G401 (cell line): ENCODE data around the gene MGAT4A. TPM values are rescaled to one million over a fixed set of nuclear protein-coding genes. Genes with fewer than 3 reads are reported as not detected.
"Not testable (repeated sequence)": the region's sequence is repeated elsewhere in the genome, so short reads cannot be mapped to it uniquely, and the experiment has no call there.

Source experiments
- DNase-seq: peaks from one replicate; pipeline ENCODE4 v3.0.0-alpha.2; 2015; ENCODE audit warnings: low spot score
- in situ Hi-C: cut with HindIII; loops from 2 replicates; pipeline ENCODE4 v1.10.0; 2016; ENCODE audit warnings: low sequenced_read_pairs, mixed read lengths
- total RNA-seq: library from RNA; depleted of rRNA; stranded (reverse); fragments of >200 nt; shearing (Covaris generic); gene quantifications from 2 replicates; pipeline ENCODE4 v1.2.3, GENCODE V29; 2014

Gene MGAT4A
- total RNA-seq, 1 experiment from 2014 or later: 3.0 TPM

GRCh38 chr2:98634406-98635092 lies 96.4 kb downstream of the MGAT4A start:
- DNase-seq: no peak
- in situ Hi-C loops: no loop called here

DNA sequence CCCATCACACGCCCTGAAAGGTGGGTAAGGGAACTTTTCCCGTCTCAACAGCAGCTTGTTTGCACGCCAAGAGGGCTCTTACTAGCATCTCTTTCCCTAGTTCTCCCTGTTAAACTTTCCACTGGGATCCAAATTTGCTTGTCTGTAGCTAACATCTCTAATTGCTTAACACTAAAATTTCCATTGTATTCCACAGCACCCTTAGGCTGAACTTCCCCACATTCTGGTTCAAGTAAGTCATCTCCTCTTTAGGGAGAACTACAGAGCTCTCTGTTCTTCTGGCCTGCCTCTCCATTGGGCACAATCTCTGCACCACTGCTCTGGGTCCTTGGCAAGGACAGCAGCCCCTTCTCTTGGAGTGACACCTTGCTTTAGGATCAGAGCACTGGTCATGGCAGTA lies 98.6 kb downstream of the MGAT4A start:
- in situ Hi-C loops: no loop called here
- DNase-seq: no peak

DNA sequence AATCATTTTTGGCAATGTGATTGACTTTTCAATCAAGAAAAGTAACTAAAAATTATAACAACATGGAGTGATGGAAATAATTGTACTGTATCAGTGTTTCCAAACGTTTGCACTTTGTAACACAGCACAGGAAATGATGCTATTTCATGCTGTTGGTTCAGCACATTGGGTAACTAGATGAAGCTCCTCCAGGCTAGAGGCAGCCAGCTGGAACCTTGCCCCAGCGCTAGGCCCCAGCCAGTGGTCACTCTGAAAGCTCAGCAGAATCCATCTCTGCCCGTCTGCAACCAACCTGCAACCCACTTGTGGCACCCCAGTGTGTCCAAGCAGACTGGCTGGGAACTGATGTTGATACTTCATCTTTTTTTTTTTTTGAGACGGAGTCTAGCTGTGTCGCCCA lies 107.3 kb downstream of the MGAT4A start:
- DNase-seq: peak; percentile 75
- in situ Hi-C loops: no loop called here

DNA sequence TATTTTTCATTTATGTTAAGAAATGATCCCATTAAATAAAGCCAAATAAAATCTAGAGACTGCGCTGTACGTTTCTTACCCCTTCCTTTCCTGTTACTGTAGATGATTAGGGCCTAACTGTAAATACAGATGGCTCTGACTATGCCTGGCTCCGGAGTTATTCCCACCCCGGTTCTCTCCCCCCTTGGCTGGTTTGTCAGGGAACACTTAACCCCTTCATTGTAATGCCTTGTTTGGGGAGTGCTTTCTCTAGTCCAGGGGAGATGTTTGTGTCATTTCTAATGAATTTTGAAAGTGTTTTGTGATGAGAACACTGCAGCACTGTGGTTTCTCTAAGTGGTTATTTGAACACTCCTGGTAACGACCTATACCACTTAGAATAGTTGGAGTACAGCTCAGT lies 113.8 kb downstream of the MGAT4A start:
- no peak for DNase-seq
- in situ Hi-C loops: no loop called here

- no peak for DNase-seq
- in situ Hi-C loops: no loop called here
Observed at GRCh38 chr2:98615481-98615880, 115.5 kb downstream of the MGAT4A start.

- DNase-seq: no peak
- in situ Hi-C loops: no loop called here
Observed at GRCh38 chr2:98614024-98614739, 116.8 kb downstream of the MGAT4A start.

- DNase-seq: no peak
Observed at GRCh38 chr2:98608962-98609604, 121.8 kb downstream of the MGAT4A start.

GRCh38 chr2:98608116-98608961 lies 122.6 kb downstream of the MGAT4A start, which contains the start of the genes COA5 and UNC50:
Gene COA5, minus strand, starts transcription at chr2:98608512. Its CDS starts 107 bp downstream, at chr2:98608405.
Gene UNC50, plus strand, starts transcription at chr2:98608589. Its CDS starts 1,171 bp downstream, at chr2:98609760.
- in situ Hi-C loops: no loop called here
- DNase-seq: peak; percentile 81

More at GRCh38 chr2:98608962-98609604, 121.8 kb downstream of the MGAT4A start:
- in situ Hi-C loops: no loop called here

- in situ Hi-C loops: no loop called here
- peak; percentile 20 for DNase-seq
Observed at GRCh38 chr2:98607741-98608115, 123.2 kb downstream of the MGAT4A start.

- DNase-seq: no peak
- in situ Hi-C loops: no loop called here
Observed at GRCh38 chr2:98607104-98607503, 123.8 kb downstream of the MGAT4A start.

DNA sequence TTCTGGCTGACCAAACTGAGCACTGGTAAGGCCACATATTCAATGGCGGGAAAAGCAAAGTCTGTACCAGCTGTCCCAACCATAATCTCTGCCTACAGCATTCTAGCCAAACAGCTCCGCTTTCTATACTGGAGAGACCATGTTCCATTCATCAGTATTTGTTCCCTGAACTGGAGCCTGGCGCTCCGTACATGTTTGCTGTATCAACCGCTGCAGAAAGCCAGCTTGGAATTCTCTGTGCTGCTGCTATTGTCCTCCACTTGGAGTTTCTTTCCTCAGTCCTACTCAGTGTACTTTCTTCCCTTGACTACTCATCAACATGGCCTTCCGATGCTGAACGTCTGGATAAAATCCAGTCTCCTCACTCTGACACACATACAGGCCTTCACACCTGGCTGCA lies 124.5 kb downstream of the MGAT4A start:
- in situ Hi-C loops: no loop called here
- DNase-seq: no peak

- no peak for DNase-seq
- in situ Hi-C loops: no loop called here
Observed at GRCh38 chr2:98605076-98605475, 125.9 kb downstream of the MGAT4A start.

- in situ Hi-C loops: no loop called here
- no peak for DNase-seq
Observed at GRCh38 chr2:98604547-98604946, 126.4 kb downstream of the MGAT4A start.

- in situ Hi-C loops: no loop called here
- DNase-seq: peak; percentile 67
Observed at GRCh38 chr2:98601532-98602132, 129.3 kb downstream of the MGAT4A start.

DNA sequence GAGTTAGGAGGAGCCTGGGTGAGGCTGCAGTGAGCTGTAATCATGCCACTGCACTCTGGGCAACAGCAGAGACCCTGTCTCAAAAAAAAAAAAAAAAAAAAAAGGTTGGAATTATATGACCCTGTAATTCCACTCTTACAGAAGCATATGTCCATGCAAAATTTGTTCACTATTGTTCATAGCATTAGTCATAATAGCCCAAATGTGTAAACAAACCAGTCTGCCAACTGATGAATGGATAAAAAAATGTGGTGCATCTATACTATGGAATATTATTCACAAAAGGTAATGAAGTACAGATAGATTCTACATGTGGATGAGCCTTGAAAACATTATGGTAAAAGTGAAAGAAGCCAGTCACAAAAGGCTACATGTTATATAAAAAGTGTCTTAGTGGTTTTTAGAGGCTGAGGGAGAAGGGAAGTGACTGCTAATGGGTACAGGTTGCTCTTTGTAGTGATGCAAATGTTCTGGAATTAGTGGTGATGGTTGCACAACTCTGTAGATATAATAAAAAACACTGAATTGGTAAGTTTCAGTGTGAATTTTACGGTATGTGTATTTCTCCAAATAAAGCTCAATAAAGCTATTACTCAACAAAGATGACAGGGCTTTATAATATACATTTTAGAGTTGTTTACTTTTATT lies 132.0 kb downstream of the MGAT4A start:
- in situ Hi-C loops: no loop called here
- no peak for DNase-seq

DNA sequence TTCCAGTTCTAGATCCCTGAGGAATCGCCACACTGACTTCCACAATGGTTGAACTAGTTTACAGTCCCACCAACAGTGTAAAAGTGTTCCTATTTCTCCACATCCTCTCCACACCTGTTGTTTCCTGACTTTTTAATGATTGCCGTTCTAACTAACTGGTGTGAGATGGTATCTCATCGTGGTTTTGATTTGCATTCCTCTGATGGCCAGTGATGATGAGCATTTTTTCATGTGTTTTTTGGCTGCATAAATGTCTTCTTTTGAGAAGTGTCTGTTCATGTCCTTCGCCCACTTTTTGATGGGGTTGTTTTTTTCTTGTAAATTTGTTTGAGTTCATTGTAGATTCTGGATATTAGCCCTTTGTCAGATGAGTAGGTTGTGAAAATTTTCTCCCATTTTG lies 136.3 kb downstream of the MGAT4A start:
- in situ Hi-C loops, DNase-seq: not testable (repeated sequence)

DNA sequence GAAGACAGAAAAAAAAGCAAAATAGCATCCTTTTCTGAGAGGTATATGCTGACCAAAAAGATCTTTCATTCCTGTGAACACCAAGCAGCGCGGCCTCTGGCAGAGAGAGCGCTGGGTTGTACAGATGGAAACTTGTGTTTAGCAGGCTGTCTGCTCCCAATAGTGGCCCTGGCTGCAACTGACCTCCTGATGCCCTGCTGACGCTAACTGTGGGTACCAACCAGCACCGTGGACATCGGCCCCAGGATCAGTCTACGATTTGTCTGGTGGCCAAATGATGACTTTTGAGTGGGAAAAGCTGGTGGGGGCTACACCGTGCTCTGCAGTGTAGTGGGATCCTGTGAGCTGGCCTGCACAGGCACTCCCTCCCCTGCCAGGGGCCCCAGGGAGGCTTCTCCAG lies 138.4 kb downstream of the MGAT4A start:
- no peak for DNase-seq
- in situ Hi-C loops: no loop called here

- in situ Hi-C loops: no loop called here
- DNase-seq: no peak
Observed at GRCh38 chr2:98589489-98589888, 141.4 kb downstream of the MGAT4A start.
